HG03378 (cell line): ENCODE data around the gene DAZL.
A peak's percentile ranks its signal among the peaks of the same experiment; 100 is the strongest.
"Not testable (repeated sequence)": the region's sequence is repeated elsewhere in the genome, so short reads cannot be mapped to it uniquely, and the experiment has no call there.

Experiments
- ATAC-seq: cut with Tn5 transposase; IDR thresholded peaks from one replicate; pipeline ENCODE4 v1.9.1; 2021; ENCODE audit warnings: mild to moderate bottlenecking, moderate library complexity; ENCODE audit not compliant: unreplicated experiment

DAZL gene

GRCh38 chr3:16604887-16605602 lies at the start of gene DAZL:
Gene DAZL, minus strand, starts transcription at chr3:16605423. Its CDS starts 218 bp downstream, at chr3:16605205.
- ATAC-seq = no peak

GRCh38 chr3:16654976-16655375 lies 49.8 kb upstream of the DAZL start:
- ATAC-seq = no peak

GRCh38 chr3:16653712-16654111 lies 48.5 kb upstream of the DAZL start:
- no peak for ATAC-seq

- no peak for ATAC-seq
Observed at GRCh38 chr3:16647668-16648067, 42.4 kb upstream of the DAZL start.

- no peak for ATAC-seq
Observed at GRCh38 chr3:16639806-16640205, 34.6 kb upstream of the DAZL start.

GRCh38 chr3:16633948-16634347 lies 28.7 kb upstream of the DAZL start:
- ATAC-seq = peak; percentile 53

GRCh38 chr3:16632395-16632794 lies 27.2 kb upstream of the DAZL start:
- no peak for ATAC-seq

GRCh38 chr3:16618721-16619120 lies 13.5 kb upstream of the DAZL start:
- no peak for ATAC-seq

- not testable (repeated sequence) for ATAC-seq
Observed at GRCh38 chr3:16617155-16617554, 11.9 kb upstream of the DAZL start.

GRCh38 chr3:16616083-16616482 lies 10.9 kb upstream of the DAZL start:
- no peak for ATAC-seq

GRCh38 chr3:16614033-16615031 lies 9.1 kb upstream of the DAZL start:
- ATAC-seq = no peak

GRCh38 chr3:16609927-16610580 lies 4.8 kb upstream of the DAZL start:
- no peak for ATAC-seq

GRCh38 chr3:16608816-16609215 lies 3.6 kb upstream of the DAZL start:
- ATAC-seq = no peak

- ATAC-seq = no peak
Observed at GRCh38 chr3:16607718-16608117, 2.5 kb upstream of the DAZL start.

GRCh38 chr3:16606398-16606797 lies 1.2 kb upstream of the DAZL start:
- no peak for ATAC-seq

GRCh38 chr3:16605966-16606365 lies 743 bp upstream of the DAZL start:
- no peak for ATAC-seq

- no peak for ATAC-seq
Observed at GRCh38 chr3:16604433-16604832, 790 bp downstream of the DAZL start.

- no peak for ATAC-seq
Observed at GRCh38 chr3:16601537-16602005, 3.7 kb downstream of the DAZL start.

- ATAC-seq = no peak
Observed at GRCh38 chr3:16600780-16601536, 4.3 kb downstream of the DAZL start.

- ATAC-seq = no peak
Observed at GRCh38 chr3:16599694-16600093, 5.5 kb downstream of the DAZL start.
